ENCODE data around the gene IL22RA1. TPM values are rescaled to one million over a fixed set of nuclear protein-coding genes. Genes with fewer than 3 reads are reported as not detected.

The IL22RA1 gene
- total and polyA plus RNA-seq, 9 of the 15 experiments (the other 6 are each of a cell fraction or from before 2014, with no cell fraction given): not detected

DNA sequence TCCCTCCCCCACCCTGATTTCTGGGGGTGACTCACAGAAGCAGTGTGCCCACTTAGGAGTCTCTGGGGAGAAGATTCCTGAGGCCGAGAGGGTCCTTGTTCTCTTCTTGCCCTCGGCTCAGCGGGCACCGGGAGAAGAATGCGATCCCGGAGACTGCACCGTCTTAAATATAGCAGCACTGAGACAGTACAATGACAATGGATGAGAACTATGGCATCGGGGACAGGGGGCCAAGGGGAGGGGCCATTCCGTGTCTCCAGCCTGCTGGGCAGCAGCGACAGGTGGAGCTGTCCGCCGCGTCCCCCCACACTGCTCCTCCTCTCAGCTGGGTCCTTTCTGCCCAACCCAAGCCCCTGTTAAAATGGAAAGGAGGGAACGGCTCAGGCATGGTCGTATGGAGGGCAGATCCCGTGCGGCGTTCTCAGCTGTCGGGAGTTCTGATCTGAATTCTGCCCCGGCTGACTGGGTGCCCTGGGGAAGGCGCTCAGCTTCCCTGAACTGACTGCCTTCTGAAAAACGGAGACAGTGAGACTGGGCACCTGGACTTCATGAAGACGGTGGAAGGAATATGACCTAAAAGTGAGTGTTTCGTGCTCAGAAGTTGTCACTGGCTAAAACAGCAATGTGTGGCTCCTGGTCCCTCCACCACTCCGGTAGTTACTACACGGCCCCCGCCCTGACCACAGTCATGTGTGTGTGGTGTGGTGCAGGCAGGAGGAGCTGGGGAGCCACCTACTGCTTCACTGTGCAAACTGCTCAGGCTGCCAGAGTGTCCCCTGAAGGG lies 30.8 kb downstream of the IL22RA1 start, which contains the start of gene MYOM3 (continued):
- TF ChIP-seq, protein P1, sequence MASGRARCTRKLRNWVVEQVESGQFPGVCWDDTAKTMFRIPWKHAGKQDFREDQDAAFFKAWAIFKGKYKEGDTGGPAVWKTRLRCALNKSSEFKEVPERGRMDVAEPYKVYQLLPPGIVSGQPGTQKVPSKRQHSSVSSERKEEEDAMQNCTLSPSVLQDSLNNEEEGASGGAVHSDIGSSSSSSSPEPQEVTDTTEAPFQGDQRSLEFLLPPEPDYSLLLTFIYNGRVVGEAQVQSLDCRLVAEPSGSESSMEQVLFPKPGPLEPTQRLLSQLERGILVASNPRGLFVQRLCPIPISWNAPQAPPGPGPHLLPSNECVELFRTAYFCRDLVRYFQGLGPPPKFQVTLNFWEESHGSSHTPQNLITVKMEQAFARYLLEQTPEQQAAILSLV (tag; IDR thresholded peaks at IDR 0.05): no peak
- TF ChIP-seq FOXJ3 (CRISPR knock-in tag; IDR thresholded peaks at IDR 0.05): no peak
- no peak for TF ChIP-seq PYGO2 (tag; IDR thresholded peaks at IDR 0.05)
- TF ChIP-seq CXXC5 (CRISPR knock-in tag; IDR thresholded peaks at IDR 0.05): 0 out of 2 replicates have a peak, but pooled peaks have one; percentile 18
- TF ChIP-seq SMAD4 (CRISPR knock-in tag; conservative IDR thresholded peaks at IDR 0.05): 0 out of 2 replicates have a peak, but pooled peaks have one; percentile 35
- TF ChIP-seq FOXA1 (IDR thresholded peaks at IDR 0.05; ENCODE audit: borderline replicate concordance): no peak
- TF ChIP-seq ZNF785 (CRISPR knock-in tag; IDR thresholded peaks at IDR 0.05): no peak
- 0 out of 2 replicates have a peak, but pooled peaks have one; percentile 63 for TF ChIP-seq RUNX1 (IDR thresholded peaks at IDR 0.05; ENCODE audit: low read depth)
- TF ChIP-seq RB1 (IDR thresholded peaks at IDR 0.05; ENCODE audit: low read depth): peak; percentile 57; the same call in 1 of the 2 replicates
- TF ChIP-seq, protein P2, sequence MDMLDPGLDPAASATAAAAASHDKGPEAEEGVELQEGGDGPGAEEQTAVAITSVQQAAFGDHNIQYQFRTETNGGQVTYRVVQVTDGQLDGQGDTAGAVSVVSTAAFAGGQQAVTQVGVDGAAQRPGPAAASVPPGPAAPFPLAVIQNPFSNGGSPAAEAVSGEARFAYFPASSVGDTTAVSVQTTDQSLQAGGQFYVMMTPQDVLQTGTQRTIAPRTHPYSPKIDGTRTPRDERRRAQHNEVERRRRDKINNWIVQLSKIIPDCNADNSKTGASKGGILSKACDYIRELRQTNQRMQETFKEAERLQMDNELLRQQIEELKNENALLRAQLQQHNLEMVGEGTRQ (CRISPR knock-in tag; IDR thresholded peaks at IDR 0.05): peak; percentile 23; the same call in 1 of the 2 replicates
- TF ChIP-seq PCBP1 (IDR thresholded peaks at IDR 0.05; ENCODE audit: low read depth, low read length, poor library complexity, severe bottlenecking): no peak
- TF ChIP-seq, protein P3, sequence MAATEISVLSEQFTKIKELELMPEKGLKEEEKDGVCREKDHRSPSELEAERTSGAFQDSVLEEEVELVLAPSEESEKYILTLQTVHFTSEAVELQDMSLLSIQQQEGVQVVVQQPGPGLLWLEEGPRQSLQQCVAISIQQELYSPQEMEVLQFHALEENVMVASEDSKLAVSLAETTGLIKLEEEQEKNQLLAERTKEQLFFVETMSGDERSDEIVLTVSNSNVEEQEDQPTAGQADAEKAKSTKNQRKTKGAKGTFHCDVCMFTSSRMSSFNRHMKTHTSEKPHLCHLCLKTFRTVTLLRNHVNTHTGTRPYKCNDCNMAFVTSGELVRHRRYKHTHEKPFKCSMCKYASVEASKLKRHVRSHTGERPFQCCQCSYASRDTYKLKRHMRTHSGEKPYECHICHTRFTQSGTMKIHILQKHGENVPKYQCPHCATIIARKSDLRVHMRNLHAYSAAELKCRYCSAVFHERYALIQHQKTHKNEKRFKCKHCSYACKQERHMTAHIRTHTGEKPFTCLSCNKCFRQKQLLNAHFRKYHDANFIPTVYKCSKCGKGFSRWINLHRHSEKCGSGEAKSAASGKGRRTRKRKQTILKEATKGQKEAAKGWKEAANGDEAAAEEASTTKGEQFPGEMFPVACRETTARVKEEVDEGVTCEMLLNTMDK (IDR thresholded peaks at IDR 0.05; ENCODE audit: borderline replicate concordance, insufficient read depth, low read depth, low read length, poor library complexity, severe bottlenecking): peak; percentile 63
- TF ChIP-seq, protein P4, sequence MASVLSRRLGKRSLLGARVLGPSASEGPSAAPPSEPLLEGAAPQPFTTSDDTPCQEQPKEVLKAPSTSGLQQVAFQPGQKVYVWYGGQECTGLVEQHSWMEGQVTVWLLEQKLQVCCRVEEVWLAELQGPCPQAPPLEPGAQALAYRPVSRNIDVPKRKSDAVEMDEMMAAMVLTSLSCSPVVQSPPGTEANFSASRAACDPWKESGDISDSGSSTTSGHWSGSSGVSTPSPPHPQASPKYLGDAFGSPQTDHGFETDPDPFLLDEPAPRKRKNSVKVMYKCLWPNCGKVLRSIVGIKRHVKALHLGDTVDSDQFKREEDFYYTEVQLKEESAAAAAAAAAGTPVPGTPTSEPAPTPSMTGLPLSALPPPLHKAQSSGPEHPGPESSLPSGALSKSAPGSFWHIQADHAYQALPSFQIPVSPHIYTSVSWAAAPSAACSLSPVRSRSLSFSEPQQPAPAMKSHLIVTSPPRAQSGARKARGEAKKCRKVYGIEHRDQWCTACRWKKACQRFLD (CRISPR knock-in tag; IDR thresholded peaks at IDR 0.05): no peak
- TF ChIP-seq, protein P5, sequence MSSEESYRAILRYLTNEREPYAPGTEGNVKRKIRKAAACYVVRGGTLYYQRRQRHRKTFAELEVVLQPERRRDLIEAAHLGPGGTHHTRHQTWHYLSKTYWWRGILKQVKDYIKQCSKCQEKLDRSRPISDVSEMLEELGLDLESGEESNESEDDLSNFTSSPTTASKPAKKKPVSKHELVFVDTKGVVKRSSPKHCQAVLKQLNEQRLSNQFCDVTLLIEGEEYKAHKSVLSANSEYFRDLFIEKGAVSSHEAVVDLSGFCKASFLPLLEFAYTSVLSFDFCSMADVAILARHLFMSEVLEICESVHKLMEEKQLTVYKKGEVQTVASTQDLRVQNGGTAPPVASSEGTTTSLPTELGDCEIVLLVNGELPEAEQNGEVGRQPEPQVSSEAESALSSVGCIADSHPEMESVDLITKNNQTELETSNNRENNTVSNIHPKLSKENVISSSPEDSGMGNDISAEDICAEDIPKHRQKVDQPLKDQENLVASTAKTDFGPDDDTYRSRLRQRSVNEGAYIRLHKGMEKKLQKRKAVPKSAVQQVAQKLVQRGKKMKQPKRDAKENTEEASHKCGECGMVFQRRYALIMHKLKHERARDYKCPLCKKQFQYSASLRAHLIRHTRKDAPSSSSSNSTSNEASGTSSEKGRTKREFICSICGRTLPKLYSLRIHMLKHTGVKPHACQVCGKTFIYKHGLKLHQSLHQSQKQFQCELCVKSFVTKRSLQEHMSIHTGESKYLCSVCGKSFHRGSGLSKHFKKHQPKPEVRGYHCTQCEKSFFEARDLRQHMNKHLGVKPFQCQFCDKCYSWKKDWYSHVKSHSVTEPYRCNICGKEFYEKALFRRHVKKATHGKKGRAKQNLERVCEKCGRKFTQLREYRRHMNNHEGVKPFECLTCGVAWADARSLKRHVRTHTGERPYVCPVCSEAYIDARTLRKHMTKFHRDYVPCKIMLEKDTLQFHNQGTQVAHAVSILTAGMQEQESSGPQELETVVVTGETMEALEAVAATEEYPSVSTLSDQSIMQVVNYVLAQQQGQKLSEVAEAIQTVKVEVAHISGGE (CRISPR knock-in tag; IDR thresholded peaks at IDR 0.05): no peak
- TF ChIP-seq, protein P6, sequence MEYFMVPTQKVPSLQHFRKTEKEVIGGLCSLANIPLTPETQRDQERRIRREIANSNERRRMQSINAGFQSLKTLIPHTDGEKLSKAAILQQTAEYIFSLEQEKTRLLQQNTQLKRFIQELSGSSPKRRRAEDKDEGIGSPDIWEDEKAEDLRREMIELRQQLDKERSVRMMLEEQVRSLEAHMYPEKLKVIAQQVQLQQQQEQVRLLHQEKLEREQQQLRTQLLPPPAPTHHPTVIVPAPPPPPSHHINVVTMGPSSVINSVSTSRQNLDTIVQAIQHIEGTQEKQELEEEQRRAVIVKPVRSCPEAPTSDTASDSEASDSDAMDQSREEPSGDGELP (CRISPR knock-in tag; IDR thresholded peaks at IDR 0.05; ENCODE audit: borderline replicate concordance): peak; percentile 83

Measured in K562 (cell line).